GM19328 (cell line): ENCODE data around the gene DNAJC4.

Experiments
- ATAC-seq: cut with Tn5 transposase; IDR thresholded peaks from one replicate; pipeline ENCODE4 v1.9.1; 2021; ENCODE audit warnings: mild to moderate bottlenecking, moderate library complexity; ENCODE audit not compliant: unreplicated experiment

The DNAJC4 gene

GRCh38 chr11:64269540-64270220 is 39.3 kb downstream of the DNAJC4 start:
- ATAC-seq = peak; percentile 72

GRCh38 chr11:64275031-64275800 is 44.9 kb downstream of the DNAJC4 start:
- ATAC-seq = no peak

- ATAC-seq = no peak
Measured at GRCh38 chr11:64275841-64276240, 45.5 kb downstream of the DNAJC4 start.

- ATAC-seq = no peak
Measured at GRCh38 chr11:64276653-64277431, 46.5 kb downstream of the DNAJC4 start.

GRCh38 chr11:64278576-64279190 is 48.3 kb downstream of the DNAJC4 start:
- no peak for ATAC-seq

- ATAC-seq = no peak
Measured at GRCh38 chr11:64281957-64282770, 51.8 kb downstream of the DNAJC4 start.

- ATAC-seq = no peak
Measured at GRCh38 chr11:64283092-64283491, 52.7 kb downstream of the DNAJC4 start.
